ENCODE data around the gene RBM5. TPM values are rescaled to one million over a fixed set of nuclear protein-coding genes. Genes with fewer than 3 reads are reported as not detected.

Gene RBM5
- total RNA-seq, 2 experiments from 2014 or later = 212 to 215 TPM

DNA sequence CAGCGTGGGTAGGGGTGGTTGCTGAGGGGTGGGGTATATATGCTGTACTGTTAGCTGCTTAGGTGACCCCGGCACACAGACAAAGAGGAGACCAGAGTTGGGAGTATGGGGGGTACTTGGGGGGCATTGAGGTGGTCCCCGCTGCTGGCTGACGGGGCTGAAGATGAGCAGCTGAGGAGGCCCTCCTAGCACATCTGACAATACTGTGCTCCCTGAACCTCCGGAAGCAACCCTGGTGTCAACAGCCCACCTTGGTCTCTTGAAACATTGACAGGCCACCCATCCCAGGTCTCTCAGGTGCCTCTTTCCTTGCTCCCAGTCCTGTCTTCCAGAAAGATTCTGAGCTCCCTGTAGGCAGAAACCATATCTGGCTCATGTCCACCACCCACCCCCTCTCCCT is 47.2 kb downstream of the RBM5 start:
- no peak for DNase-seq
- ChIA-PET POLR2A (no interaction called here), CTCF (interaction anchor here (1.2 to 1.5 kb wide), 2 partner anchors 10 to 13 kb away, joined by 4 read pairs; no protein-coding TSS in a partner anchor)
- Mint-ChIP-seq H3K27me3 (no peaks in the 10 kb centered on the region), H3K4me1 (peaks cover 11% of the 10 kb centered on the region), H3K27ac (no peak overlapping the region), H3K4me3 (no peak overlapping the region), H3K9me3 (no peaks in the 10 kb centered on the region), H3K36me3 (ENCODE audit: low read depth) (no peaks in the 10 kb centered on the region)

DNA sequence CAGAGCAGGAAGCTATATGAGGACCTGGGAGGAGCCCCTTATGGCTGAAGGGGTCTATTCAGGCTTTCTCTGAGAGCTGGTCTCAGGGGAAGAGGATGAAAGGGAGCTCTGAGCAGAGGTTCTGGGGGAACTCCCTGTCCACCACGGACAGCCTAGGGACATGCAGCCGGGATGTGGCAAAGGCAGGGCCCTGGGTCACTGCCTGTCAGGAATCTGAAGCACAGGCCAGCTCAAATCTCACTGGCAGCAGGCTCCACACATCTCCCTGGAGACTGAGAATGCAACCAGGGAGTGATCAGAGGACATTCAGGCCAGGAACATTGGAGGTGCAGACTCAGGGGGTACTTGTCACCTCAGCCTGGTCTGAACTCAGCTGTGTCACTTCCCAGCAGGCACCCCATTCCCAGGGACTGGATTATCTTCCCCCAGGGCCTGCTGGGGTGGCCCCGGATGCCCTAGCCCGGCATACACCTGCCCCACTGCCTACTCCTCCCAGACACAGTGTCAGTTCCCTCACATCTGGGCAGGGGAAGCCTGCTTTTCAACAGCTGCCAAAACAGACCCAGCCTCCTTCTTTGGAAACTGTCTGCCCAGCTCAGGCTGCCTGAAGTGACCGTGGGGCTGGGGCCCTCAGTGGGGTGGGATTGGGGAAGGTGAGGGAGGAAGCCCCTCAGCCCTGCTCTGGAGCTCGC is 48.1 kb downstream of the RBM5 start:
- ChIA-PET CTCF (interaction anchor here (1.0 to 1.5 kb wide), 5 partner anchors 7 to 85 kb away, joined by 3 to 4 read pairs (median 4); no protein-coding TSS in a partner anchor), POLR2A (interaction anchor here (0.5 kb wide), 1 partner anchor 528 kb away, joined by 3 read pairs; no protein-coding TSS in a partner anchor)
- Mint-ChIP-seq H3K9me3 (no peaks in the 10 kb centered on the region), H3K4me3 (no peak overlapping the region), H3K27ac (peak overlapping the region; percentile 41), H3K4me1 (peaks cover 11% of the 10 kb centered on the region), H3K27me3 (no peaks in the 10 kb centered on the region), H3K36me3 (ENCODE audit: low read depth) (no peaks in the 10 kb centered on the region)
- DNase-seq = no peak

DNA sequence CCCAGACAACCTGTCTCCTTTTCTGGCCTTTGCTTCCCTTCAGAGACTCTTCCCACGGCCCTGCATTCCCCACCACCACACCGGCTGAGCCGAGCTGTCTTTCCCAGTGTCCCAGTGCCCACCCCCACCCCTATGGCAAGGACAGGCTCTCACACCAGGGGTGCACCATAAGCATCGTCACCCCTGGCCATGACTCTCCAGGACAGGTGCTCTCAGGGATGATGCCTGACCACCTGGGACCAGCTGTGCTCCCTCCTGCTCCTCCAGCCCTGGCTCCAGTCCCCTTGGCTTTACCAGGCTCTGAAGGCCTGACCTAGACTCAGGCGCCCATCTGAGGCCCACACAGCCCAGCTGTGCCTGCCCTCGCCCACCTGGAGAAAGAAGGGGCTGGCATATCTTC is 48.8 kb downstream of the RBM5 start:
- Mint-ChIP-seq H3K27ac (no peak overlapping the region), H3K4me3 (no peak overlapping the region), H3K4me1 (peaks cover 11% of the 10 kb centered on the region), H3K27me3 (no peaks in the 10 kb centered on the region), H3K36me3 (ENCODE audit: low read depth) (no peaks in the 10 kb centered on the region), H3K9me3 (no peaks in the 10 kb centered on the region)
- no peak for DNase-seq
- ChIA-PET CTCF (interaction anchor here (1.0 to 1.4 kb wide), 4 partner anchors 8 to 85 kb away, joined by 3 to 4 read pairs (median 3); no protein-coding TSS in a partner anchor), POLR2A (interaction anchor here (0.5 kb wide), 1 partner anchor 527 kb away, joined by 3 read pairs; no protein-coding TSS in a partner anchor)

DNA sequence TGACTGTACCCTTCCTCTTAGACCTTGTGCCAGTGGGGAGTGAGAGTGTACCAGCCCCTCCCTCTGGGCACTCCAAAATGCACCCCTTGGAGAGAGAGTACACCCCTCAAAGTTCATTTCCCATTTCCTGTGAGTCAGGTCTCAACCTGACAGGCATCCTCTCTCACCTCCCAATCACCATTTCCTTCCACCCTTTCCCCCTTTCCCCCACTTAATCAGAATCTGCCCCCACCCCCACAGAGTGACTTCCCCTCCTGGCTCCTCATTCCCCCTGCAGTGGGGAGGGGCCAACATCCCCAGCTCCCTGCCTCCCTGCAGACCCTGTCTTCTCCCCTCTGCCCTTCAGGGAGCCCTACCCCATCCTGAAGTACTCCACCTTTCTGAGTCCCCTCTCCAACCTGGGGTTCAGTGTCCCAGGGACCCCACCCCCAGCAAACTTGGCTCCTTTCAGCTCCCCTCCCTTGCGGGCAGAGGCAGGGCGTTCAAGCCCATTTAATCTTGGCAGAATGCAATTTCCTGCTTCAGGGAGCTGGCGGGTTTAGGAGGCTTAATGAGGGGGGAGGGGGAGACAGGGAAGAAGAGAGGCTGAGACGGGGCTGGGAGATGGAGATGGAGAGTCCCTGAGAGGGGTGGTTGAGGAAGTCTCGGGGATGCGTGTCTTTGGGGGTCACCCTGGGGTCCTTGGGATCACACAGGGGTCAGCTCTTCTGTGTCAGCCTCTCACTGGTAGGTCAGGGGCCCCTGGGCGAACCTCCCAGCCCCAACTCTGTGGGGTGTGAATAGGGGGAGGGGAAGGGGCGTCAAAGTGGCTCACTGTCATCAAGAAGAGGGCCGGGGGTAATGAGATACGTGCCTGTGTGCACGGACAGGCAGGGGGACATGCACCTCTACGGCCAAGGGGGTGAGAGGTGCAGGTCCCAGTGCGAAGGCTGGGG is 49.8 kb downstream of the RBM5 start:
- Mint-ChIP-seq H3K9me3 (no peaks in the 10 kb centered on the region), H3K4me3 (no peak overlapping the region), H3K4me1 (peaks cover 11% of the 10 kb centered on the region), H3K27me3 (no peaks in the 10 kb centered on the region), H3K36me3 (ENCODE audit: low read depth) (no peaks in the 10 kb centered on the region), H3K27ac (peak overlapping the region; percentile 19)
- CTCF ChIA-PET = interaction anchor here (1.0 to 1.4 kb wide), 4 partner anchors 9 to 84 kb away, joined by 3 to 5 read pairs (median 3); no protein-coding TSS in a partner anchor
- POLR2A ChIA-PET = interaction anchor here (0.5 kb wide), 1 partner anchor 13 kb away, joined by 3 read pairs; no protein-coding TSS in a partner anchor
- DNase-seq = no peak

DNA sequence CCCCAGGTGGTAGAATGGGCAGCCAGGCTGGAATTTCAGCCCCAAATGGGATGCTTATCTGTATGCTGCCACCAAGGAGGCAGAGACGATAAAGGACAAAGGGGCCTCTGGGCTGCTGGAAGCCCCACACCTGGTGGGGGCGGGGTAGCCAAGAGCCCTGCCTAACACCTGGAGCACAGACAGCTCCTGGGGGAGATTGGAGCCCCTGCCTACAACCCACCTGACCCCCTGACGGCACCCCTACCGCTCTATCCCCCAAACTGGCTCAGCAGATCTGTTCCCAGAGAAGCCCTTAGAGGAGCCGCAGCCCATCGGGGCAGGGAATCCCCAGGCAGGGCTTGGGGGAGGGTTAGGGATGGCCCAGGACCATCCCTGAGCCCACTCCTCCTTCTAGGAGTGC is 50.6 kb downstream of the RBM5 start:
- peaks cover 11% of the 10 kb centered on the region for H3K4me1 Mint-ChIP-seq
- no peak overlapping the region for H3K27ac Mint-ChIP-seq
- no peaks in the 10 kb centered on the region for H3K27me3 Mint-ChIP-seq
- no peaks in the 10 kb centered on the region for H3K36me3 Mint-ChIP-seq (ENCODE audit: low read depth)
- no peaks in the 10 kb centered on the region for H3K9me3 Mint-ChIP-seq
- DNase-seq = no peak
- ChIA-PET CTCF (interaction anchor here (0.6 to 1.0 kb wide), 2 partner anchors 10 to 544 kb away, joined by 3 to 5 read pairs; no protein-coding TSS in a partner anchor), POLR2A (no interaction called here)
- no peak overlapping the region for H3K4me3 Mint-ChIP-seq

DNA sequence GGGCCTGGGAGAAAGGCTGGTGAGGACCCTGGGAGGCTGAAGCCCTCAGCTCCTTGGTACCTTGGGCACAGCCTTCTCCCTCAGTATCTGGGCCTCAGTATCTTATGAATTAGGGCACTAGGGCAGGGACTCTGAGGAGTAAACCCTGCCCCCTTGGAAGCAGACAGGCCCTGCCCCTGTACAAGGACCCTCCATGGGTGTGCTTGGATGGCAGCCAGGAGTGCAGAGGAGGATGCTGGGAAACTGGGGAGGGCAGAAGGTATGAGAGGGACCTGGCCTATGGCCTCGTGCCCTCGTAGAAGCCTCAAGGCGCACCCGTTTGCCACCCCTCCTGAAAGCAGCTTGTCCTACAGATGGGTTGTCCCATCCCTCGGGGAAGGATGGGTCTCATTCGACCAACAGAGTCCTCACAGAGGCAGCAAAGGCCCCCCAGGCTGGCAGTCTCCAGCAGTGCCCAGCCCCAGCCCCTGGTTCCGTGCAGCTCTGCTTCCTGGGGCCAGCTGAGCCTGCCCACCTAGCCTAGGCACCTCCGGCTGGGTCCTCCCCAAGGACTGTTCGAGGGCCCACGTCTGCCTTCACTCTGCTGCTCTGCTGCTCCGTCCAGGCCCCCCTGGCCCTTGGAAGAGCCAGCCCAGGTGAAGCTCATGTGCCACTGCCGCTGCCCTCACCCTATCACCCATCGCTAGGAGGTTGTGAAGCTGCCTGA is 51.2 kb downstream of the RBM5 start:
- Mint-ChIP-seq H3K4me1 (peaks cover 11% of the 10 kb centered on the region), H3K4me3 (no peak overlapping the region), H3K9me3 (no peaks in the 10 kb centered on the region), H3K27me3 (no peaks in the 10 kb centered on the region), H3K27ac (no peak overlapping the region), H3K36me3 (ENCODE audit: low read depth) (no peaks in the 10 kb centered on the region)
- ChIA-PET CTCF (interaction anchor here (0.6 to 1.2 kb wide), 3 partner anchors 9 to 545 kb away, joined by 3 read pairs; no protein-coding TSS in a partner anchor), POLR2A (no interaction called here)
- DNase-seq = no peak

DNA sequence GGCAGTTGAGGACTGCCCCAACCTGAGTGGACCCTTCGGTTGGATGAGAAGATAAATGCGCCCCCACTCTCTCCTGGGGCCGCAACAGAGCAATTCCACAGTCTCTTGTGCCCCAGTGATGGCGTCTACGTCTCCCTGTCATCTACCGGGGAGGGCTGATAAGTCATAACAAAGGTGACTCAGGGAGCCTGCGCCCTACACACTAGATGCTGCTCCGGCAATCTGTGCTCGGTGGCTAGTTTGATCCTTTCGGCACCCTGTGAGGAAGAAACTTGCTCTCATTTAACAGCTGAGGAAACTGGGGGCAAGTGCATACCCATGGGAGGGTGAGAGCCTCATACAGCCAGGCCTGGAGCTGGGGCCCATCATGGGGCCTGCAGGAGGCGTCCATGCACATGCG is 52.3 kb downstream of the RBM5 start:
- no peaks in the 10 kb centered on the region for H3K9me3 Mint-ChIP-seq
- H3K27ac Mint-ChIP-seq = no peak overlapping the region
- POLR2A ChIA-PET = no interaction called here
- H3K27me3 Mint-ChIP-seq = no peaks in the 10 kb centered on the region
- peaks cover 11% of the 10 kb centered on the region for H3K4me1 Mint-ChIP-seq
- no peak overlapping the region for H3K4me3 Mint-ChIP-seq
- CTCF ChIA-PET = no interaction called here
- DNase-seq = no peak
- no peaks in the 10 kb centered on the region for H3K36me3 Mint-ChIP-seq (ENCODE audit: low read depth)

DNA sequence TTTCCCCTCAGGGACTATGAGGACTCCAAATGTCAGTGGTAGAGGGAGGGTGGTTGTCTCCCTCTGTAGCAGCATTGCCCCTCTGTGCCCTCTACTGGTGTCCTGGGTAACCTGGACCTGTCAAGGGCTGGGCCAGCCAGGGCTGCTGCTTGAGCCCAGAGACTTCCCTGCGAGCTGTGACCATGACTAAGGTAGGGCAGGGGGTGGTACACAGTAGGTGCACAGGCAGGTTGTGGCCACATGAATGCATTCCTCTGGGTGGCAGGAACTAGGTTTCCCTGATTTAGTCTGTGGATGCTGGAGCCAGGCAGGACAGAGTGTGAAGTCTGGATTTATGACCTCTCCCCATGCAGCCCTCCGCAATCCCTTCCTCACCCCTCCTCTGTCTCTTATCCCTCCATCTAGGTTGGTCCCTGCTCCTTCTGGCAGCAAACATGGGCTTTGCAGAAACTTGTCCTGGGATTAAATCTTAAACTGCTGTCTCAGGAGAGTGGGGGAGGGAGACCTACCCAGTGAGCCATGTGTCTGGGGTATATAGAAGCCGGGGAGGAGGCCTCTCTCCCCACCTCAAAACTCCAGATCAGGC is 57.7 kb downstream of the RBM5 start:
- no peaks in the 10 kb centered on the region for H3K4me1 Mint-ChIP-seq
- no peaks in the 10 kb centered on the region for H3K27me3 Mint-ChIP-seq
- POLR2A ChIA-PET = no interaction called here
- H3K9me3 Mint-ChIP-seq = no peaks in the 10 kb centered on the region
- no peak overlapping the region for H3K27ac Mint-ChIP-seq
- CTCF ChIA-PET = no interaction called here
- H3K4me3 Mint-ChIP-seq = no peak overlapping the region
- H3K36me3 Mint-ChIP-seq (ENCODE audit: low read depth) = no peaks in the 10 kb centered on the region
- DNase-seq = no peak

DNA sequence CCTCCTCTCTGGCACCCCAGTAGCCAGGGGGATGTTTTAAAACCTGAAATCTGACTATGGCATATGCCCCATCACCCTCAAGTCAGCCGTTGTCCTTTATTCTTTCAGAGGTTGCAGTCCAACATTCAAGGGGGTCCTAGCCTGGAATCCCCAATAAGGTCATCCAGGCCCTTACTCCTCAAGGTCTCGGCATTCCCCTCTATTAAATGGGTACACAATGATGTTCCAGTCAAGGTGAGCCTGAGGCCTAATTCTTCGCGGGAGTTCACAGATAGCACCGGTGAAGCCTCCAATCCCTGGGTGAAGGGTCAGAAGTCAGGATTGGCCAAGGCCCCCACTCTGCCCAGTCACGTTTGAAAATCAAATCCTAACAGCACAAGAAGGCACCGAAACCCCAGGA is 58.3 kb downstream of the RBM5 start:
- Mint-ChIP-seq H3K4me3 (no peak overlapping the region), H3K27me3 (no peaks in the 10 kb centered on the region), H3K9me3 (no peaks in the 10 kb centered on the region), H3K4me1 (no peaks in the 10 kb centered on the region), H3K27ac (no peak overlapping the region), H3K36me3 (ENCODE audit: low read depth) (no peaks in the 10 kb centered on the region)
- ChIA-PET CTCF (no interaction called here), POLR2A (no interaction called here)
- no peak for DNase-seq

DNA sequence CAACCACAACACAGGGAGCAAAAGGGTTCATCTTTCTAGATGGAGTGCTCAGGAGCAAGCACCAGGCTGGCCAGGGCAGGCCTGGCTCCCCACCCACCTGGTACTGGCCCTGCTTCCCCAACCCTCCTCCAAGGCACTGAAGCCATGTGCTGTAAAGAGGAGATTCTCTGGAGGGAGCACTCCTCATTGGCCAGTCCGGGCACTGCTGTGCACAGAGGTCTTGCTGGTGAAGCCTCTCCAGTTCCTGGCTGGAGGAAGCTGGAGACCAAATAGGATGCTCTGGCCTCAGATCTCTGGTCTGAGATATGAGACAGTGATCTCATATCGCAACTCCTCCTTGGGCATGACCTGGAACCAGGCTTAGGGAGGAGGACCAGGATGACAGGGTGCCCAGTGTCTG is 58.7 kb downstream of the RBM5 start:
- Mint-ChIP-seq H3K27ac (no peak overlapping the region), H3K9me3 (no peaks in the 10 kb centered on the region), H3K4me3 (no peak overlapping the region), H3K4me1 (no peaks in the 10 kb centered on the region), H3K27me3 (peaks cover 2% of the 10 kb centered on the region), H3K36me3 (ENCODE audit: low read depth) (no peaks in the 10 kb centered on the region)
- ChIA-PET CTCF (interaction anchor here (1.2 kb wide), 1 partner anchor 32 kb away, joined by 4 read pairs; no protein-coding TSS in a partner anchor), POLR2A (no interaction called here)
- no peak for DNase-seq

DNA sequence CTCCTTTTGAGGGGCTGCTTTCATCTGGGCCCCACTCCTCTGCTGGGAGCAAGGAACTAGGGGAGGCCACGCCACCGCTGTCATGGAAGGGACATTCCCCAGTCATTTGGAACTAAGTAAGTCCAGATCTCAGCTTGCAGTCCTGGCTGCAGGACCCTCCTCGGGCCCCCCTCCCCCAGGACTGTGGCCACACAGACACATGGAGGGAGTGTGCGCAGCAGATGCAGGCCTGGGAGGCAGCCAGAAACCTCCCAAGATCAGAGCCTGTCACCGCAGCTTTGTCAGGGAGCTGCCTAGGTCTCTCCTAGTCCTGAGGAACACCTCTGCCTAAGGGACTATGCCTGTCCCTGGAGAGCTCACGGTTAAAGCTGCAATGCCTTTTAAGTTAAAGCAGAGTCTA is 59.1 kb downstream of the RBM5 start:
- H3K27ac Mint-ChIP-seq = no peak overlapping the region
- no peak for DNase-seq
- POLR2A ChIA-PET = no interaction called here
- H3K27me3 Mint-ChIP-seq = peaks cover 4% of the 10 kb centered on the region
- no peak overlapping the region for H3K4me3 Mint-ChIP-seq
- CTCF ChIA-PET = interaction anchor here (1.2 kb wide), 1 partner anchor 32 kb away, joined by 4 read pairs; no protein-coding TSS in a partner anchor
- no peaks in the 10 kb centered on the region for H3K36me3 Mint-ChIP-seq (ENCODE audit: low read depth)
- no peaks in the 10 kb centered on the region for H3K4me1 Mint-ChIP-seq
- no peaks in the 10 kb centered on the region for H3K9me3 Mint-ChIP-seq

DNA sequence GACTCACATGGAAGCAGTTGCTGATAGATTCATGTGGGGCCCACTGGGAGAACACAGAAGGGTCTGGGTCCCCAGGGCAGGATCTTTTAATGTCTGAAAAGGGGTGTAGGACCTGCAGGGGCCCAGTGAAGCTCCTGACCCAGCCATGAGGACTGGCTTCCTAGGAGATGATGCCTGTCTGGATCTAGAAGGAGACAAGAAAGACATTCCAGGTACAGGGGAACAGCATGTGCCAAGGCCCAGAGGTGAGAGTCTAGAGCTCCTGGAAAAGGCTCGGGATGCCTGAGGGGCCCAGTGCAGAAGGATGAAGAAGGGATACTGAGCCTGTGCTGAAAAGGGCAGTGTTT is 61.7 kb downstream of the RBM5 start:
- Mint-ChIP-seq H3K4me3 (no peak overlapping the region), H3K36me3 (ENCODE audit: low read depth) (no peaks in the 10 kb centered on the region), H3K4me1 (peaks cover 8% of the 10 kb centered on the region), H3K9me3 (no peaks in the 10 kb centered on the region), H3K27ac (no peak overlapping the region), H3K27me3 (peaks cover 19% of the 10 kb centered on the region)
- POLR2A ChIA-PET = no interaction called here
- CTCF ChIA-PET = interaction anchor here (0.5 to 0.9 kb wide), 3 partner anchors 13 to 443 kb away, joined by 3 read pairs; no protein-coding TSS in a partner anchor
- DNase-seq = no peak

Data from activated CD4-positive, alpha-beta T cell treated with anti-CD3 and anti-CD28 coated beads, Interleukin-2, amount 10 ng/mL, durations not matched to agents 7 days and 5 days (primary cell).